Immature natural killer cell (primary cell): ENCODE data around the gene FCRL2. TPM values are rescaled to one million over a fixed set of nuclear protein-coding genes. Genes with fewer than 3 reads are reported as not detected.

Source experiments
- DNase-seq, 3 donors: peaks; one replicate each; pipeline ENCODE4 v3.0.0; 2022; ENCODE audit warnings: mixed read lengths in 1 of 3
- H3K27ac Mint-ChIP-seq, 6 donors: one replicate each; pipeline ENCODE4 v1.8.0; 2020; ENCODE audit warnings: mixed read lengths in 6 of 6, mild to moderate bottlenecking in 5 of 6, inconsistent platforms in 4 of 6, moderate library complexity in 3 of 6
- H3K27me3 Mint-ChIP-seq, 3 donors: one replicate each; pipeline ENCODE4 v1.8.0; 2020 to 2021; ENCODE audit warnings: low read depth in 3 of 3, mild to moderate bottlenecking in 3 of 3, mixed read lengths in 3 of 3, moderate library complexity in 3 of 3, inconsistent platforms in 1 of 3
- H3K36me3 Mint-ChIP-seq, 3 donors: one replicate each; pipeline ENCODE4 v1.8.0; 2020; ENCODE audit warnings: mixed read lengths in 3 of 3, inconsistent platforms in 2 of 3, mild to moderate bottlenecking in 2 of 3
- H3K4me1 Mint-ChIP-seq, 2 donors: one replicate each; pipeline ENCODE4 v1.8.0; 2020; ENCODE audit warnings: inconsistent platforms in 2 of 2, mild to moderate bottlenecking in 2 of 2, mixed read lengths in 2 of 2, moderate library complexity in 1 of 2
- H3K4me3 Mint-ChIP-seq, 5 donors: one replicate each; pipeline ENCODE4 v1.8.0; 2020; ENCODE audit warnings: mild to moderate bottlenecking in 5 of 5, mixed read lengths in 5 of 5, inconsistent platforms in 3 of 5, moderate library complexity in 3 of 5
- H3K9me3 Mint-ChIP-seq, 6 donors: one replicate each; pipeline ENCODE4 v1.8.0; 2020; ENCODE audit warnings: mild to moderate bottlenecking in 6 of 6, mixed read lengths in 6 of 6, inconsistent platforms in 4 of 6, moderate library complexity in 3 of 6
- polyA plus RNA-seq, 3 donors: library from polyadenylated mRNA; unstranded; fragments of 300-500 nt; fragmentation: Illumina TruSeq; gene quantifications; one replicate each; pipeline ENCODE4 v1.2.3, GENCODE V29; 2021

FCRL2 gene
- polyA plus RNA-seq, 3 donors from 2014 or later: not detected

- peak overlapping the region; percentile 13 to 85 (median 72) for H3K27ac Mint-ChIP-seq
- H3K4me1 Mint-ChIP-seq: peaks cover 44 to 58% of the 10 kb centered on the region in 2 donors
- H3K36me3 Mint-ChIP-seq: no peaks in the 10 kb centered on the region
- peak overlapping the region; percentile 13 to 50 (median 42) for H3K4me3 Mint-ChIP-seq
- peaks cover 0 to 2% (median 1%) of the 10 kb centered on the region in 3 donors for H3K27me3 Mint-ChIP-seq
- H3K9me3 Mint-ChIP-seq: peaks cover 0 to 2% (median 0%) of the 10 kb centered on the region in 6 donors
- no peak for DNase-seq
Observed at GRCh38 chr1:157734321-157734720, 42.6 kb downstream of the FCRL2 start.

GRCh38 chr1:157732755-157733154 is 44.2 kb downstream of the FCRL2 start:
- no peak for DNase-seq
- H3K27ac Mint-ChIP-seq: peak overlapping the region in 4 of 6 donors; percentile 6 to 85 (median 78)
- peaks cover 0 to 6% (median 5%) of the 10 kb centered on the region in 3 donors for H3K36me3 Mint-ChIP-seq
- H3K9me3 Mint-ChIP-seq: no peaks in the 10 kb centered on the region
- H3K4me1 Mint-ChIP-seq: peaks cover 48 to 58% of the 10 kb centered on the region in 2 donors
- peaks cover 0 to 2% (median 1%) of the 10 kb centered on the region in 3 donors for H3K27me3 Mint-ChIP-seq
- H3K4me3 Mint-ChIP-seq: no peak overlapping the region

DNA sequence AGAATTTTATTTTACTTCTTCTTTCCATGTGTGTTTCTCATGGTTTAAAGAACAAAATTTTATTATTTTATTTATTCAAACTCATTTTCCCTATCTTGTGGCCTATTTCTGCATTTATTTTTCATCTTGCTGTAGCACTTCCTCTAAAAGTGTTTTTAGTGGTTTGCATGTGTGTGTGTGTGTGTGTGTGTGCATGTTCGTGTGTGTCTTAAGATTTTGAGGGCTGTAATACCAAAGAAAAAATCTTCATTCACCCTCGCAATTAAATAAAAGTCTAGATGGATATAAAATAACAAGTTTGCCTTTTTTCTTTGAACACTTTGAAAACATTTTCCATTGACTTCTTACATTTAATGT is 51.7 kb downstream of the FCRL2 start:
- Mint-ChIP-seq H3K9me3 (peaks cover 0 to 18% (median 13%) of the 10 kb centered on the region in 6 donors), H3K4me1 (peaks cover 78 to 81% of the 10 kb centered on the region in 2 donors), H3K36me3 (peaks cover 13 to 20% (median 14%) of the 10 kb centered on the region in 3 donors), H3K27ac (peak overlapping the region; percentile 76 to 97 (median 89)), H3K27me3 (peaks cover 0 to 6% (median 5%) of the 10 kb centered on the region in 3 donors), H3K4me3 (peak overlapping the region; percentile 33 to 69 (median 62))
- DNase-seq: peak; percentile 57 to 76 (median 71)

- H3K4me1 Mint-ChIP-seq: peaks cover 81 to 85% of the 10 kb centered on the region in 2 donors
- peak overlapping the region; percentile 76 to 97 (median 86) for H3K27ac Mint-ChIP-seq
- H3K36me3 Mint-ChIP-seq: peaks cover 13 to 20% (median 14%) of the 10 kb centered on the region in 3 donors
- DNase-seq: no peak
- peaks cover 0 to 18% (median 13%) of the 10 kb centered on the region in 6 donors for H3K9me3 Mint-ChIP-seq
- peaks cover 0 to 6% (median 5%) of the 10 kb centered on the region in 3 donors for H3K27me3 Mint-ChIP-seq
- peak overlapping the region; percentile 33 to 69 (median 69) for H3K4me3 Mint-ChIP-seq
Observed at GRCh38 chr1:157724537-157725220, 52.3 kb downstream of the FCRL2 start.

DNA sequence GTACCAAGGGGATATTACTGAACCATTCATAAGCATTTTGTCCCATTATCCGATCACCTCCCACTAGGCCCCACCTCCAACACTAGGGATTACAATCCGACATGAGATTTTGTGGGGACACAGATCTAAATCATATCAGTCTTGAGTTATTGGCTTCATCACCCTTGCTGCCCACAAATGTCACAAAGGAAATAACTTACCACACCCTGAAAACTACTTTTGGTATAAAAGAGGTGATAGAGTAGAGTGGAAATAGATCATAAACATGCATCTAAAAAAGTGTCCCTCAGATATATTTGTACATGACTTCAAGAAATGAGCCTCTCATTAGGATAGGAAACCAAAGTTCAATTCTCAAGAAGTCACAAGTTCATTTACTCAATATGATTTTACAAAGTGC is 53.8 kb downstream of the FCRL2 start:
- peaks cover 0 to 18% (median 13%) of the 10 kb centered on the region in 6 donors for H3K9me3 Mint-ChIP-seq
- H3K27ac Mint-ChIP-seq: peak overlapping the region; percentile 81 to 93 (median 90)
- peak; percentile 71 to 75 (median 74) for DNase-seq
- peak overlapping the region; percentile 56 to 81 (median 63) for H3K4me3 Mint-ChIP-seq
- H3K36me3 Mint-ChIP-seq: peaks cover 11 to 15% (median 13%) of the 10 kb centered on the region in 3 donors
- peaks cover 79 to 86% of the 10 kb centered on the region in 2 donors for H3K4me1 Mint-ChIP-seq
- peaks cover 0 to 6% (median 5%) of the 10 kb centered on the region in 3 donors for H3K27me3 Mint-ChIP-seq

DNA sequence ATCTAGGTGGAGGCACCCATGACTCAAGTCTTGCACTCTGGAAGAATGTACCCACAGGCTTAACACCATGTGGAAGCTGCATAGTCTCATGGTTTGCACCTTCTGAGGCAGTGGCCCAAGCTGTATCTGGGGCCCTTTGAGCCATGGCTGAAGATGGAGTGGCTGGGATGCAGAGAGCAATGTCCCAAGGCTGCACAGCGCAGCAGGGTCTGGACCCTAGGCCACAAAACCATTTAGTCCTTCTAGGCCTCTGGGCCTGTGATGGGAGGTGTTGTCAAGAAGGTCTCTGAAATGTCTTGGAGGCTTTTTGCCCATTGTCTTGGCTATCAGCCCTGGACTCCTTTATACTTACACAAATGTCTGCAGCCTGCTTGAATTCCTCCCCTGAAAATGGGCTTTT is 54.9 kb downstream of the FCRL2 start:
- peaks cover 0 to 18% (median 13%) of the 10 kb centered on the region in 6 donors for H3K9me3 Mint-ChIP-seq
- peaks cover 10 to 14% (median 13%) of the 10 kb centered on the region in 3 donors for H3K36me3 Mint-ChIP-seq
- H3K4me3 Mint-ChIP-seq: peak overlapping the region in 4 of 5 donors; percentile 58 to 81 (median 66)
- peaks cover 70 to 74% of the 10 kb centered on the region in 2 donors for H3K4me1 Mint-ChIP-seq
- H3K27ac Mint-ChIP-seq: peak overlapping the region; percentile 81 to 93 (median 90)
- peaks cover 0 to 6% (median 5%) of the 10 kb centered on the region in 3 donors for H3K27me3 Mint-ChIP-seq
- DNase-seq: no peak

DNA sequence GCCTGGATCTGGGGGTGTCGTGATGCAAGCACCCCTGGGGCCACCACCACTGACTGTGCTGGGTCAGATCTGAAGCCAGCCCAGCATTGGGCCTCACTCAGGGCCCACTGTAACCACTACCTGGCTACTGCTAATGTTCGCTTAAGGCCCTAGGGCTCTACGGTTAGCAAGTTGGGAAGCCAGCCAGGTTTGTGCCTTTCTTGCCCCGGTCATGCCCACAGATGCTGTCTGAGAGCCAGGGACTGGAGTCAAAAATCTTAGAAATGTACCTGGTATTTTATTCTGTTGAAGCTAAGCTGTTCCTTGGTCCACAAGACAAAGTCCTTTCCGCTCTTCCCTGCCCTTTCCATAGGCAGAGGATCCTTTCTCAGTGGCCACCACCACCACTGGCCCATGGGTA is 61.2 kb downstream of the FCRL2 start:
- no peak for DNase-seq
- Mint-ChIP-seq H3K9me3 (peaks cover 0 to 2% (median under 1%) of the 10 kb centered on the region in 6 donors), H3K27me3 (peaks cover 0 to 2% (median 0%) of the 10 kb centered on the region in 3 donors), H3K4me3 (no peak overlapping the region), H3K27ac (peak overlapping the region in 2 of 6 donors; percentile 20 to 82), H3K4me1 (peaks cover 9 to 14% of the 10 kb centered on the region in 2 donors), H3K36me3 (peaks cover under 1 to 2% (median 1%) of the 10 kb centered on the region in 3 donors)

DNA sequence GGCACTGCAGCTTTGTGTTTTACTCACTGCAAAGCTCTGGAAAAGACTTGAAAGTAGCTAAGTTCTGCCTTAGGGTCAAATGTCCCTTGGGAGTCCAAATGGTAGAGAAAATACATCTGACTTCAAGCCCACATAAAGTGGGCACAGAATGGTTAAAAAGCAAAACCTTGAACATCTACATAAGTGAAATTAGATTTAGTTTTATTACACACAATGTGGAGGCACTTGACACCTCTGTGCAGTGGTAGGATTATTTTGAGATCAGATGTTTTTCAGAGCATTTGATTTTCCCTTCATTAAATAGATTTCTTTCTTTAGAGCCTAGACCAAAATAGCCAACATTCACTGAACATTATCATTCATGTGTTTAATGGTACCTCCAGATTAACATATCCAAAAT is 65.1 kb downstream of the FCRL2 start:
- peak overlapping the region in 1 of 6 donors; percentile 14 for H3K27ac Mint-ChIP-seq
- no peaks in the 10 kb centered on the region for H3K9me3 Mint-ChIP-seq
- DNase-seq: no peak

DNA sequence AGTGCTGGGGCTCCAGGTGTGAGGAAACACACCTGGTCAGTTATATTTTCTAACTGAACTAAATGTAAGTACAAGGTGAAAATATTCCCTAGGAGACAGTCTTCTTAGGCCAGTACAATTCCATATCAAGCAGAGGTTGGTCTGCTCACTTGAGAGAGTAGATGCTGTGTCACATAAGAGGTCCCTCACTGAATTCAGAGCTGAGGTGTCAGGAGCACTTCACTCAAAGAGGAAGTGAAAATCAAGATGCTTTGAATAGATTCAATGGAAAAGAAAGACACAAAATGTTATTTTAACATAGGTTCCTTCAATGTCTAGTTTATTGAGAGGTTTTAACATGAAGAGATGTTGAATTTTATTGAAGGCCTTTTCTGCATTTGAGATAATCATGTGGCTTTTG is 72.1 kb downstream of the FCRL2 start:
- Mint-ChIP-seq H3K27ac (peak overlapping the region; percentile 69 to 87 (median 84)), H3K9me3 (peaks cover 0 to 2% (median 0%) of the 10 kb centered on the region in 6 donors), H3K4me3 (peak overlapping the region in 3 of 5 donors; percentile 14 to 39 (median 26))

More for the DNA sequence above, 65.1 kb downstream of the FCRL2 start:
- Mint-ChIP-seq H3K27me3 (peaks cover 0 to 2% (median 0%) of the 10 kb centered on the region in 3 donors), H3K4me1 (peaks cover 5 to 7% of the 10 kb centered on the region in 2 donors), H3K36me3 (no peaks in the 10 kb centered on the region), H3K4me3 (no peak overlapping the region)

GRCh38 chr1:157703981-157704380 is 73.0 kb downstream of the FCRL2 start:
- H3K27ac Mint-ChIP-seq: peak overlapping the region; percentile 70 to 83 (median 76)
- H3K36me3 Mint-ChIP-seq: peaks cover 0 to 13% (median 3%) of the 10 kb centered on the region in 3 donors
- DNase-seq: no peak
- H3K9me3 Mint-ChIP-seq: peaks cover 0 to 2% (median 0%) of the 10 kb centered on the region in 6 donors
- peaks cover 65 to 70% of the 10 kb centered on the region in 2 donors for H3K4me1 Mint-ChIP-seq
- H3K27me3 Mint-ChIP-seq: peaks cover 0 to 8% (median 2%) of the 10 kb centered on the region in 3 donors
- H3K4me3 Mint-ChIP-seq: peak overlapping the region in 2 of 5 donors; percentile 18 to 51

More for the DNA sequence above, 72.1 kb downstream of the FCRL2 start:
- Mint-ChIP-seq H3K4me1 (peaks cover 59 to 66% of the 10 kb centered on the region in 2 donors), H3K36me3 (peaks cover 0 to 13% (median 3%) of the 10 kb centered on the region in 3 donors), H3K27me3 (peaks cover 0 to 8% (median 2%) of the 10 kb centered on the region in 3 donors)
- no peak for DNase-seq

DNA sequence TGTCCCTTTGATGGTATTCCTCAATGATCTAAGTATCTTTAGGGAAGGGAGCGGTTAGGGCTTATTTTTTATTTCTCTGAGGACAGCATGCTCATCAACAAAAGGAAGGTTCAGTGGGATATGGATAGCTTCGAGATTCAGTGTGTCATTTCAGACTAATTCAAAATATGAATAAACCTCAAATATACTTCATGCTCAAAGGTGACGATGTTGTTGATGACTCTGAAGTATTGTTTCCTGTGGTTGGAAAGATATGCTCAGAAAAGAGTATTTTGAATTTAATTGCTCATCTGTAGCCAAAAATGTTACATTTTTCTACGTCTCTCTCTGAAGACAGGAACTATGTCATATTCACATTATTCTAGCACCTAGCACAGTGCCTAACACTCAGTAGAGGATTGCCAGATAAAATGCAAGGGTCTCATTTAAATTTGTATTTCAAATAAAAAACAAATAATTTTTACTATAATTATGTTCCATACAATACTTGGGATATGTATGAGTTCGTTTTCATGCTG is 74.6 kb downstream of the FCRL2 start:
- Mint-ChIP-seq H3K4me1 (peaks cover 81 to 87% of the 10 kb centered on the region in 2 donors), H3K27me3 (peaks cover 0 to 8% (median 2%) of the 10 kb centered on the region in 3 donors), H3K9me3 (peaks cover 0 to 2% (median 0%) of the 10 kb centered on the region in 6 donors), H3K4me3 (peak overlapping the region; percentile 47 to 70 (median 64)), H3K27ac (peak overlapping the region; percentile 90 to 99 (median 96)), H3K36me3 (peaks cover 0 to 14% (median 7%) of the 10 kb centered on the region in 3 donors)
- peak in 1 of 3 donors; percentile 24 for DNase-seq

DNA sequence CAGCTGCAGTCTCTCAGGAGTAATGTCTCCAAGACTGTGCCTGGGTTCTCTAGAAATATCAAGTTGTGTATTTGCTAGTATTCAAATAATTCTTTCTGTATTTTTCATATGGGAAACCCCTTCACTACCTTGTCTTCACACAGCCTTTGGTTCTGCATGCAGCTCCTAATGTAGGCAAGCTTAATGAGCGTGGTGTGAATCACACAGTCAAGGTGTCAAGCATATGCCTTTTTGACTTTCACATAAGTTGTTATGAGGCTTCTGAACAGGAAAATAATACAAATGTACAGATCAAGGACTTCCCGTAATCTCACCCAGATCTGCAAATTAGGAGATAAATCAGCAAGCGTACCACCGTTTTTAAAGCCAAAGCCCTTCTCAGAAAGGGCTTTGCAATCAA is 76.2 kb downstream of the FCRL2 start, which contains the start of gene FCRL3:
Gene FCRL3 (minus strand): TSS at position 38 of the 400 bp plus-strand sequence. CDS start 280 bp downstream, outside the sequence.
- H3K9me3 Mint-ChIP-seq: peaks cover 0 to 2% (median 0%) of the 10 kb centered on the region in 6 donors
- H3K36me3 Mint-ChIP-seq: peaks cover 6 to 21% (median 17%) of the 10 kb centered on the region in 3 donors
- H3K4me1 Mint-ChIP-seq: peaks cover 95 to 98% of the 10 kb centered on the region in 2 donors
- H3K27ac Mint-ChIP-seq: peak within 1 kb of the TSS; percentile 90 to 99 (median 96)
- peak; percentile 63 to 66 (median 64) for DNase-seq
- peak within 1 kb of the TSS; percentile 87 to 97 (median 92) for H3K4me3 Mint-ChIP-seq
- peaks cover 0 to 12% (median 2%) of the 10 kb centered on the region in 3 donors for H3K27me3 Mint-ChIP-seq

DNA sequence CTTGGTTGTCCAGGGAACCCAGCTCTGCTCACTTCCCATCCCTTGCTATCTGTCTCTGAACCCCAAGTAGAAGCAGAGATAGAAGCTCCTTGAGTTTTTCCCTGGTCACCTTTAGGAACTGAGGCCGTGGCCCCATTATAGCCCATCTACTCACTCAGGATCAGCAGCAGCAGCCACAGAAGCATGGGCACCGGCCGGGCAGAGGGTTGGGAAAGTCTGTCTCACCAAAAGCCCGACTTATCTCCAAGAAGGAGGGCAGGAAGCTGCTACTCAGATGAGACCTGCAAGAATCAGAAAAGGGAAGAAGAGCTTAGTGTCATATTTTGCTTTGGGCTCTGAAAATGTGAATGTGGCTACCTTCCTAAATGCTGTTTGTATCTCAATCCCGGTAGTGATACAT is 76.6 kb downstream of the FCRL2 start:
- H3K4me1 Mint-ChIP-seq: peaks cover 95 to 98% of the 10 kb centered on the region in 2 donors
- peak overlapping the region; percentile 90 to 99 (median 96) for H3K27ac Mint-ChIP-seq
- H3K9me3 Mint-ChIP-seq: peaks cover 0 to 2% (median 0%) of the 10 kb centered on the region in 6 donors
- DNase-seq: no peak
- H3K27me3 Mint-ChIP-seq: peaks cover 0 to 12% (median 2%) of the 10 kb centered on the region in 3 donors
- H3K36me3 Mint-ChIP-seq: peaks cover 7 to 25% (median 17%) of the 10 kb centered on the region in 3 donors
- H3K4me3 Mint-ChIP-seq: peak overlapping the region; percentile 87 to 97 (median 92)
